Diencephalon (tissue), 1 donor: Measurements from ENCODE around the gene MCUR1. TPM values are rescaled to one million over a fixed set of nuclear protein-coding genes. Genes with fewer than 3 reads are reported as not detected.

Experiments
- total RNA-seq: library from RNA; depleted of rRNA; stranded (reverse); fragments of >200 nt; gene quantifications from one replicate; pipeline ENCODE4 v1.2.3, GENCODE V29; 2014

Gene MCUR1
- 30.2 TPM for total RNA-seq

GRCh38 chr6:13814176-13814937, at the start of gene MCUR1:
TSS of gene MCUR1 (minus strand) at chr6:13814557. CDS start at chr6:13814429, 128 bp downstream.

Other genes starting within 250 kb of the MCUR1 start
- gene SIRT5, start 240.0 kb downstream of the MCUR1 start, total RNA-seq, result 22.4 TPM
- gene NOL7, start 199.2 kb downstream of the MCUR1 start, total RNA-seq, result 48.2 TPM
- 65.5 TPM for gene RANBP9, start 102.7 kb downstream of the MCUR1 start, total RNA-seq
- 33.0 TPM for gene RNF182, start 110.4 kb upstream of the MCUR1 start, total RNA-seq